Thyroid gland (tissue), 4 donors: Measurements from ENCODE around the gene SAT2. TPM values are rescaled to one million over a fixed set of nuclear protein-coding genes. Genes with fewer than 3 reads are reported as not detected.
"Not testable (repeated sequence)": the region's sequence is repeated elsewhere in the genome, so short reads cannot be mapped to it uniquely, and the experiment has no call there.

Experiments used
- DNase-seq, 2 donors: peaks; one replicate each; pipeline ENCODE4 v3.0.0-alpha.2; 2019
- H3K27ac ChIP-seq, 3 donors: fragments of 200-600 bp; sonication (generic); 1 replicate in 2 of 3; 2 replicates in 1 of 3; pipeline ENCODE4 v1.5.1; 2016 to 2019; ENCODE audit warnings: mild to moderate bottlenecking in 1 of 3, moderate library complexity in 1 of 3
- H3K27me3 ChIP-seq: fragments of 200-600 bp; sonication (generic); one replicate; pipeline ENCODE4 v1.5.1; 2019
- H3K36me3 ChIP-seq, 2 donors: fragments of 200-600 bp; sonication (generic); one replicate each; pipeline ENCODE4 v1.5.1; 2016 to 2019
- H3K4me1 ChIP-seq, 2 donors: fragments of 200-600 bp; sonication (generic); one replicate each; pipeline ENCODE4 v1.5.1; 2017 to 2019
- H3K4me3 ChIP-seq, 3 donors: fragments of 200-600 bp; sonication (generic); replicated peaks in 1 of 3; 1 replicate in 2 of 3; 2 replicates in 1 of 3; pipeline ENCODE4 v1.5.1; 2016; ENCODE audit warnings: mild to moderate bottlenecking in 1 of 3
- H3K9me3 ChIP-seq: fragments of 200-600 bp; sonication (generic); one replicate; pipeline ENCODE4 v1.5.1; 2017
- POLR2A ChIP-seq, 2 donors: fragments of 450-650 bp; IDR thresholded peaks; one replicate each; pipeline ENCODE4 v1.6.1; 2017; ENCODE audit warnings: antibody characterized with exemption in 2 of 2, mild to moderate bottlenecking in 2 of 2, moderate library complexity in 1 of 2
- WGBS, 2 donors: methylation state at CpG; one replicate each; pipeline ENCODE4 v1.1.5; 2017; 5-methylcytosine and 5-hydroxymethylcytosine counted together
- intact Hi-C: fragments of 100-400 bp; cut with DNase I; formaldehyde crosslinking; loops from one replicate; pipeline ENCODE4 v1.15.1; 2023
- total RNA-seq, 4 donors: library from RNA; depleted of rRNA; stranded (reverse); fragments of >200 nt; gene quantifications; one replicate each; pipeline ENCODE4 v1.2.3, GENCODE V29; 2016
- TF ChIP-seq, protein P1 (sequence below), 6 experiments: fragments of 200-600 bp in 3 of 6; fragments of 450-650 bp in 3 of 6; sonication (generic) in 3 of 6; IDR thresholded peaks; one replicate each; pipeline ENCODE4 v1.5.1; 2016 to 2019; ENCODE audit warnings: antibody characterized with exemption in 6 of 6, mild to moderate bottlenecking in 2 of 6, inconsistent platforms in 1 of 6, moderate library complexity in 1 of 6

Gene SAT2
- total RNA-seq, 4 donors from 2014 or later = 59.5 to 74.2 (median 61.9) TPM

DNA sequence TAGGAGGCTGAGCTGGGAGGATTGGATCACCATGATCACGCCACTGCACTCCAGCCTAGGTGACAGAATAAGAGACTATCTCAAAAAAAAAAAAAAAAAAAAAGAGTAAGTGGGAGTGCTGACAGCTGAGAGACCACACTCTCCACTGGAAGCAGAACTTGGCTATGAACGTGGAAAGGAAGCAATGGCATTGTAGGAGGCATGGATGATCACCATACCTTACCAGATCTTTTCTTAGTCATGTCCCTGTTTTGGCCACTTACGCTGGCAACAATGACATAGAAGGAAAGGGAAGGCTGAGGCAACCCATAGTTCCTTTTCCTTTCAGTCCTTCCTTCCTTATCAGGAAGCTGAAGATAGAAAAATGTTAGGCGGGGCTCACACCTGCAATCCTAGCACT is 19.4 kb upstream of the SAT2 start:
- Histone ChIP-seq H3K27ac (no peak overlapping the region), H3K27me3 (no peaks in the 10 kb centered on the region), H3K4me1 (peaks cover 17 to 20% of the 10 kb centered on the region in 2 donors), H3K36me3 (no peaks in the 10 kb centered on the region), H3K9me3 (no peaks in the 10 kb centered on the region), H3K4me3 (no peak overlapping the region)
- 83 to 86% methylated on average over 4 of the region's 4 CpGs for WGBS, 2 donors
- DNase-seq = no peak
- TF ChIP-seq POLR2A (IDR thresholded peaks at IDR 0.05) = no peak
- TF ChIP-seq, protein P1, sequence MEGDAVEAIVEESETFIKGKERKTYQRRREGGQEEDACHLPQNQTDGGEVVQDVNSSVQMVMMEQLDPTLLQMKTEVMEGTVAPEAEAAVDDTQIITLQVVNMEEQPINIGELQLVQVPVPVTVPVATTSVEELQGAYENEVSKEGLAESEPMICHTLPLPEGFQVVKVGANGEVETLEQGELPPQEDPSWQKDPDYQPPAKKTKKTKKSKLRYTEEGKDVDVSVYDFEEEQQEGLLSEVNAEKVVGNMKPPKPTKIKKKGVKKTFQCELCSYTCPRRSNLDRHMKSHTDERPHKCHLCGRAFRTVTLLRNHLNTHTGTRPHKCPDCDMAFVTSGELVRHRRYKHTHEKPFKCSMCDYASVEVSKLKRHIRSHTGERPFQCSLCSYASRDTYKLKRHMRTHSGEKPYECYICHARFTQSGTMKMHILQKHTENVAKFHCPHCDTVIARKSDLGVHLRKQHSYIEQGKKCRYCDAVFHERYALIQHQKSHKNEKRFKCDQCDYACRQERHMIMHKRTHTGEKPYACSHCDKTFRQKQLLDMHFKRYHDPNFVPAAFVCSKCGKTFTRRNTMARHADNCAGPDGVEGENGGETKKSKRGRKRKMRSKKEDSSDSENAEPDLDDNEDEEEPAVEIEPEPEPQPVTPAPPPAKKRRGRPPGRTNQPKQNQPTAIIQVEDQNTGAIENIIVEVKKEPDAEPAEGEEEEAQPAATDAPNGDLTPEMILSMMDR (IDR thresholded peaks at IDR 0.05) = no peak
- intact Hi-C loops = no loop called here

DNA sequence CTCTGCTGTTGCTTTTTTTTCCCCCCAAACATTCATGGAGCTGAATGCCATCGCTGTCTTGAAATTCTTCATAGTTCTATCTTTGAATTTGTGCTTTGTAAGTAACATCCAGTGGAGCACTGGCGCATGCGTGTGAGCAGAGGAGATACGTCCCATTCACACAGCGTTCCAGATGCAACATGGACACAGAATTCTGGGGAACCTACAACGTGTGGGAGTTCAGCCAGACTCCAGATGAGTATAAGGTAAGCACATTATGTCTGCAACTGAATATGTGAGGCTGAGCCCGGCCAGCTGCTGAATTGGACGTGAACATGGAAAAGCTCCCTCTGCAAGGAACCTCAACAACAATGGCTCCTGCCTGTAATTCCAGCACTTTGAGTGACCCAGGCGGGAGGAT is 18.8 kb upstream of the SAT2 start:
- TF ChIP-seq POLR2A (IDR thresholded peaks at IDR 0.05) = no peak
- TF ChIP-seq, protein P1 (IDR thresholded peaks at IDR 0.05) = no peak
- no peaks in the 10 kb centered on the region for H3K27me3 ChIP-seq
- no peak overlapping the region for H3K4me3 ChIP-seq
- DNase-seq = no peak
- H3K36me3 ChIP-seq = no peaks in the 10 kb centered on the region
- no peaks in the 10 kb centered on the region for H3K9me3 ChIP-seq
- H3K27ac ChIP-seq = no peak overlapping the region
- peaks cover 11 to 15% of the 10 kb centered on the region in 2 donors for H3K4me1 ChIP-seq
- WGBS, 2 donors = 77 to 83% methylated on average over 8 to 9 of the region's 9 CpGs
- intact Hi-C loops = no loop called here

DNA sequence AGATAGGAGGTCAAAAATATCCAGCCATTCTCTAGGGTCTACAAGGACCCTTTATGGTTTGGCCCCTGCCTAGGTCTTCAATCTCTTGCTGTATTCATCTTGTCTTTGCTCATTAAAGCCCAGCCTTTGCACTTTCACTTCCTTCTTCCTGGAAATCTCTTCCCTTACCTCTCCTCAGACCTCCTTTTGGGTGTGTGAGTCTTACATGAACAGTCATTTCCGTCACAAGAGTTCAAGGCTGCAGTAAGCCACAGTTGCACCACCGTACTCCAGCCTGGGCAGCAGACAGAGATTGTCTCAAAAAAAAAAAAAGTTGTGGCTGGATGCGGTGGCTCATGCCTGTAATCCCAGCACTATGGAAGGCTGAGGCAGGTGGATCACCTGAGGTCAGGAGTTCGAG is 17.2 kb upstream of the SAT2 start:
- WGBS, 2 donors = 91 to 93% methylated on average over 4 of the region's 4 CpGs
- H3K4me3 ChIP-seq = no peak overlapping the region
- H3K27me3 ChIP-seq = no peaks in the 10 kb centered on the region
- no peaks in the 10 kb centered on the region for H3K9me3 ChIP-seq
- intact Hi-C loops = no loop called here
- H3K36me3 ChIP-seq = no peaks in the 10 kb centered on the region
- no peak for DNase-seq
- TF ChIP-seq, protein P1 (IDR thresholded peaks at IDR 0.05) = no peak
- no peak for TF ChIP-seq POLR2A (IDR thresholded peaks at IDR 0.05)
- H3K4me1 ChIP-seq = no peaks in the 10 kb centered on the region
- H3K27ac ChIP-seq = no peak overlapping the region

DNA sequence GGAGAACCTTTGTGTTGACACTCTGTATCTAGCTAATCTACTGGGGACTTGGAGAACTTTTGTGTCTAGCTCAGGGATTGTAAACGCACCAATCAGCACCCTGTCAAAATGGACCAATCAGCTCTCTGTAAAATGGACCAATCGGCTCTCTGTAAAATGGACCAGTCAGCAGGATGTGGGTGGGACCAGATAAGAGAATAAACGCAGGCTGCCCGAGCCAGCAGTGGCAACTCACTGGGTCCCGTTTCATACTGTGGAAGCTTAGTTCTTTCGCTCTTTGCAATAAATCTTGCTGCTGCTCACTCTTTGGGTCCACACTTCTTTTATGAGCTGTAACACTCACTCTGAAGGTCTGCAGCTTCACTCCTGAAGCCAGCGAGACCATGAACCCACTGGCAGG is 14.0 kb upstream of the SAT2 start:
- DNase-seq, H3K27ac ChIP-seq, H3K9me3 ChIP-seq, H3K4me1 ChIP-seq, H3K4me3 ChIP-seq, H3K36me3 ChIP-seq, intact Hi-C loops, H3K27me3 ChIP-seq: not testable (repeated sequence)
- WGBS, 2 donors = 66 to 70% methylated on average over 7 of the region's 7 CpGs

DNA sequence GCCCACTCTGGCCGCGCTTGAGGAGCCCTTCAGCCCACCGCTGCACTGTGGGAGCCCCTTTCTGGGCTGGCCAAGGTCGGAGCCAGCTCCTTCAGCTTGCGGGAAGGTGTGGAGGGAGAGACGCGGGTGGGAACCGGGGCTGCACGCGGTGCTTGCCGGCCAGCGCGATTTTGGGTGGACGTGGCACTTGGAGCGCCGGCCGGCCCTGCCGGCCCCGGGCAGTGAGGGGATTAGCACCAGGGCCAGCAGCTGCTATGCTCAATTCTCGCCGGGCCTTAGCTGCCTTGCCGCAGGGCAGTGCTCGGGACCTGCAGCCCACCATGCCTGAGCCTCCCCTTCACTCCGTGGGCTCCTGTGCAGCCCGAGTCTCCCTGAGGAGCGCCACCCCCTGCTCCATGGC is 13.2 kb upstream of the SAT2 start:
- H3K9me3 ChIP-seq = no peaks in the 10 kb centered on the region
- no peak for DNase-seq
- WGBS, 2 donors = 94 to 100% methylated on average over 3 to 23 of the region's 26 CpGs
- intact Hi-C loops = no loop called here
- H3K4me1 ChIP-seq = no peaks in the 10 kb centered on the region
- TF ChIP-seq, protein P1 (IDR thresholded peaks at IDR 0.05) = no peak
- TF ChIP-seq POLR2A (IDR thresholded peaks at IDR 0.05) = no peak
- H3K4me3 ChIP-seq = no peak overlapping the region
- no peaks in the 10 kb centered on the region for H3K27me3 ChIP-seq
- no peaks in the 10 kb centered on the region for H3K36me3 ChIP-seq
- H3K27ac ChIP-seq = no peak overlapping the region

DNA sequence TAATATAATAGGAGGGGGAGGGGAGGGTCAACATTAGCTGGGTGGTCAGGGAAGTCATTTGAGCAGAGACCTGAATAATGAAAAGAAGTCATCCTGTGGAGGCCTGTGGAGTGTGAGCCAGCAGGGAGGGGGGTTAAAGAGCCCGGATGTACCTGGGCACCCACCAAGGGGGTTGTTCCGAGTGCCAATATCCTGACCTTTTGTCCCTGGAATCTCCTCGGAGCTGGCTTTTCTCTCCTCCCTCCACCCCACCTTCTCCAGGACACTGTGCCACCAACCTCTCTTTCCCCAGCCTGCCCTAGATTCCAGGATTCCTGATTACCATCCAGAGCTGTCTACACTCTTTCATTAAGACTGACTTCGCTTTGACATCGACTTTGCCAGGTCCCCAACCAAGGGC is 8.5 kb upstream of the SAT2 start:
- no peaks in the 10 kb centered on the region for H3K27me3 ChIP-seq
- TF ChIP-seq POLR2A (IDR thresholded peaks at IDR 0.05) = no peak
- TF ChIP-seq, protein P1 (IDR thresholded peaks at IDR 0.05) = no peak
- no peaks in the 10 kb centered on the region for H3K4me1 ChIP-seq
- intact Hi-C loops = no loop called here
- no peak overlapping the region for H3K4me3 ChIP-seq
- WGBS, 2 donors = 64 to 71% methylated on average over 5 of the region's 5 CpGs
- no peaks in the 10 kb centered on the region for H3K36me3 ChIP-seq
- no peak for DNase-seq
- no peak overlapping the region for H3K27ac ChIP-seq
- no peaks in the 10 kb centered on the region for H3K9me3 ChIP-seq
